GM18868 (cell line): Measurements from ENCODE around the gene FLNB.
"Not testable (repeated sequence)": the region's sequence is repeated elsewhere in the genome, so short reads cannot be mapped to it uniquely, and the experiment has no call there.

Experiments used
- ATAC-seq: cut with Tn5 transposase; IDR thresholded peaks from one replicate; pipeline ENCODE4 v1.9.1; 2021; ENCODE audit warnings: mild to moderate bottlenecking, moderate library complexity; ENCODE audit not compliant: unreplicated experiment

FLNB gene

GRCh38 chr3:58049143-58049785, 41.0 kb downstream of the FLNB start:
- no peak for ATAC-seq

DNA sequence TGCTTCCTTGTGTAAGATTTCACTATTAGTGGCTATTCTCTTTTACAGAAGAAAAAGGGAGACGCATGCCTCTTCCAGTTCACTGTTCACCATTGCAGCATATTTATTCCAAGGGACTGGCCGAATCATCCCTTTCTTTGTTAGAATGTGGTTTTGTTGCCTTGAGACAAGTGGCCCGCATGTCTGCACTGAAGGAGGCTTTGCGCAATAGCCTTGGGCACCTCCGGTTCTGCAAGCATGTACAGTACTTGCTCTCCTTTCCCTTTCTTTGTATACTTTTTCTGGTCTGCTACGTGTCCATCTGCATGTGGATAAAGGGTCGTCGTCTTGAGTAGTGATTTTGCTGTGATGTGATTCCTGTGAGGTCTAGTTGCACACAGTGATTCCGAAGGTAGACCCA, 43.0 kb downstream of the FLNB start:
- ATAC-seq: no peak

DNA sequence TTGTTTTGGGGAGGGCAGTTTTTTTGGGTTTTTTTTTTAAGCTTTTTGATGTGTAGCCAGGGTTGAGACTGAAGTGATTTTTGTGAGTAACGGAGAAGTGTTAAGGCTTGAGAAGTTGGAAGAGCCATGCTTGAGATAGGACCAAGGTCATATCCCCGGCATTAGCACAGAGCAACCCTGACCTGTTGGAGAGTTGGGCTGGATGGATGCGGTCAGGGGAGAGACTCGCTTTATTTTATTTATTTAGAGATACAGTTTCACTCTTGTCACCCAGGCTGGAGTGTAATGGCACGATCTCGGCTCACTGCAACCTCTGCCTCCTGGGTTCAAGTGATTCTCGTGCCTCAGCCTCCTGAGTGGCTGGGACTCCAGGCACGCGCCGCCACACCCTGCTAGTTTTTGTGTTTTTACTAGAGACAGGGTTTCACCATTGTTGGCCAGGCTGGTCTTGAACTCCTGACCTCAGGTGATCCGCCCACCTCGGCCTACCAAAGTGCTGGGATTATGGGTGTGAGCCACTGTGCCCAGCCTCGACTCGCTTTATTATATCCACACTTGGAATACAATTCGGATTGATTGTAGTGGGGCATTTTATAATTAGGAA, 43.5 kb downstream of the FLNB start:
- not testable (repeated sequence) for ATAC-seq

DNA sequence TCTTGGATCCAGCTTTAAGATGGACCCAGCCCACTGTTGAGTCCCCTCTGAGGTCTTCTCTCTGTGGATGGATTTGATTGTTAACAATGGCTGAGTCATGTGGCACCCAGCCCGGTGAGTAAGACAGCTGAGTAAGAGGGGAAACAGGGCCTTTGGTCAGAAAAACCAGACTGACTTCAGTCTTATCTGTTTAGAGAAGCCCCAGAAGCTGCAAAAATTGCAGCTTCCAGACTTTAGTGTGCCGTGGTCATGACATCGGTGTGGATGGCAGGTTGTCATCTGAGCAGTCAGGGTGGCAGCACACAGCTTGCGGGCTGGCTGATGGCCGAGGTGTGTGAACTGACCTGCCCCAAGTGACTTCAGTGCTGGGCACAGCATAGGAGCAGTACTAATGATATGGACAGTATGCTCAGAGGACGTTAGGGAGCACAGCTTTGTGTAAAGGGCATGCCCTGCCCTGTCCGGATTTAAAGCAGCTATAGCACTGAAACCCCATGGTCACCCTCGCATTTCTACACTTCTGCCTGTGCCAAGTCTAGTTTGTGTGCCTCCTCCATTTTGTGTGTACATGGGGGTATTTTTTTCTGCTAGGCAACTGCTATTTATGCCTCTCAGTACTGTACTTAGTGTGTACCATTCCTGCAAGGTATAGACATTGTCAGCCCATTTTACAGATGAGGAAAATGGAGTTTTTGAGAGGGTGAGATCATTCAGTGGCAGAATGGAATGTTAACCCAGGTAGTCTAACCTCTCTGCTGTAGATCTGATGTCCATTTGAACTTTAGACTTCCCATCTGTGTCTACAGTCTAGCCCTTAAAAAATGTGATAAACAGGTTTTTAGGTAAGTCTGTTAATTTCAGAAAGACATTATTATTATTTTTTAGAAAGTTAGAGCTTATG, 44.4 kb downstream of the FLNB start:
- ATAC-seq: peak; percentile 78

DNA sequence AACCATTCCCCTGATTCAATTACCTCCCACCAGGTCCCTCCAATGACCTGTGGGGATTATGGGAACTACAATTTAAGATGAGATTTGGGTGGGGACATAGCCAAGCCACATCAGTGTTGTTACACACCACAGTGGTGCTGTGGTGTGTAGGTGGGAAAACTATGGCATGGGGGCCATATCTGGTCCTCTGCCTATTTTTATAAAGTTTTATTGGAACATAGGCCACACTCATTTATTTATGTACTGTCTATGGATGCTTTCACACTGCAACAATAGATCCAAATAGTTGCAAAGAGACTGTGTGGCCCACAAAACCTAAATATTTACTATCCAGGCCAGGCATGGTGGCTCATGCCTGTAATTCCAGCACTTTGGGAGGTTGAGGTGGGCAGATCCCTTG, 46.4 kb downstream of the FLNB start:
- no peak for ATAC-seq

GRCh38 chr3:58055314-58055713, 47.1 kb downstream of the FLNB start:
- no peak for ATAC-seq

DNA sequence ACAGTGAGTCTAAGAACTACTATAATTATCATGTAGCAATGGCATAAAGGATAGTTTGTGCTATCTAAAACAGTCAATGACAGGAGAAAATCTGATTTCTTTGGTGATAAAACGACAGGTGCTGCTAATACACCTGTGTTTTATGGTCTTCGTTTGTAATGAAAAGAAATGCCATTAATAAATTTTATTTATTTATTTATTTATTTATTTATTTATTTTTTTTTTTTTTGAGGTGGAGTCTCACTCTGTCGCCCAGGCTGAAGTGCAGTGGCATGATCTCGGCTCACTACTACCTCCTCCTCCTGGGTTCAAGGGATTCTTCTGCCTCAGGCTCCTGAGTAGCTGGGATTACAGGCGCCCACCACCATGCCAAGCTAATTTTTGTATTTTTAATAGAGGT, 47.7 kb downstream of the FLNB start:
- ATAC-seq: not testable (repeated sequence)

DNA sequence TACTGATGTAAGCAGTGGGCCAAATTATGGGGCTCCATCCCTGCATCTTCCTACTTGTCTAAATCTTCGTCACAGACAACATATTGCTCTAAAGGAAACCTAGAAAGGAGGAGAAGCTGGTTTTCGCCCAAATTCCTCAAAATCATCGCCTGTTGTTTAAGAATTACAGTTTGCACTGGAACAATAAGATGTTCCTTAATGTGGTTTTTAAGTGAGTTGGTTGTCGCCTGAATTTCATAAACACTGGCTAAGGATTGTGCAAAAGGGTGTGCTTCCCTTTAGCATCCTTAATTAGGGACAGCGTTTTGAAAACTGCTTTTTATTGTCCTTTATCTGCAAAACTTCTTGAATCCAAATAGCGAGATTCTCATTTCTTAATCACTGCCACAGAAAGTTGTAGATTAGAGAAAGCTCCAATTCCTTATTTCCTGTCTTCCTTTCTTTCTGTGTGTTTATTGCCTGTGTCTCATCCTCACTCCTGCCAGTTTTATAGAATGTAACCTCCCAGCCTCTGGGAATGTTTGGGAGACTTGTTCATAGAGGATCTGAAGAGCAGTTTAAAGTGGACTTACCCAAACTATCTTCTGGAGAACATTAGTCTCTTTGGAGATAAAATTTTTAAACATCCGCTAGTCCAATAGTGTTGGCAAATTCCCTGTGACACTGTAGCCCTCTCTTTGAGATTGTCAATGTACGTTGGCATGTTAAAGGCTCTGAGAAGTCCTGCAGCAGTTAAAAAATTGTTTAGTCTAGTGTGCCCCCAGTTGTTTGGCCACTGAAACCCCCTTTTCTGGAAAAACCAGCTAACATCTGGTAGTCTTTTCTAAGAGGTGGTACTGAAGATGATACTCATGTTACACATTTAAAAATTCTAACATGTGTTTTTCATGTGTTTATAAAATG, 50.4 kb downstream of the FLNB start:
- no peak for ATAC-seq

DNA sequence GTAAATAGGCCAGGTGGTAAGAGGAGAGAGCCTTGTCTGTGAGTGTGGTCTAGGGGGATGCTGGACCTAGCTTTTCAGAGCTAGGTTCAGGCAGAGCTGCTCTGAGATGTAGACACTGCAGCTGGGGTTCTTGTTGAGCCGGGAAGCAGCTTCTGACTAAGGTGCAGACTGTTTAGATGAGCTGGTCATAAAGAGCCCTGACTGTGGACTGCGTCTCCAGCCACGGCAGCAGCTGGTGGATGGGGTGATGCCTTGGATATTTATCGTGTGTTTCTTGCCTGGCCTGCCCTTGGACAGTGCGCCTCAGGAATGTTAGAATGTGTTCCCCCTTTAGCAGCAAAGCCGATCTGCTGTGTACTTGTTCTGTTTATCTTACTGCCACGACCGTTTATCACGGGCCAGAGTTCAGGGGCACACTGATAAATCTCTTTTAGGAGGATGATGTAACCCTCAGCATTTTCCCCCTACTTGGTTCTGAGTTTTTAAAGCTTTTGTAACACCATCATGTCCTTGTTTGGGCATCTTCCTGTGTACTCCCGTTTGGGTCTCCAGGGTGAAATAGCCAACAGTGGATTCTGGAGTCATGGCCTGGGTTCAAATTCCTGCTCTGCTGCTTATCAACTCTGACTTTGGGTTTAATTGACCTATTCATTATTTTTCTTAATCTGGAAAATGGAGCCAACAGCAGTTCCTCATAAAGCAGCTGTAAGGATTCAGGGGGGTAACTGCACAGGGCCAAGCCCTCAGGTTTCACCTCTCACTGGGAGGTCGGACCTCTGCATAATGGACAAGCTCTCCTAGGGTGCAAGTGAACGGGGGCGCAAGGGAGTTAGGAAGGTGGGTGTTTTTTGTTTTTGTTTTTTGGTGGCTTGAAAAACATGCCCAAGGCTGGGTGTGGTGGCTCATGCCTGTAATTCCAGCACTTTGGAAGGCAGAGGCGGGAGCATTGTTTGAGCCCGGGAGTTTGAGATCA, 51.4 kb downstream of the FLNB start:
- ATAC-seq: no peak

DNA sequence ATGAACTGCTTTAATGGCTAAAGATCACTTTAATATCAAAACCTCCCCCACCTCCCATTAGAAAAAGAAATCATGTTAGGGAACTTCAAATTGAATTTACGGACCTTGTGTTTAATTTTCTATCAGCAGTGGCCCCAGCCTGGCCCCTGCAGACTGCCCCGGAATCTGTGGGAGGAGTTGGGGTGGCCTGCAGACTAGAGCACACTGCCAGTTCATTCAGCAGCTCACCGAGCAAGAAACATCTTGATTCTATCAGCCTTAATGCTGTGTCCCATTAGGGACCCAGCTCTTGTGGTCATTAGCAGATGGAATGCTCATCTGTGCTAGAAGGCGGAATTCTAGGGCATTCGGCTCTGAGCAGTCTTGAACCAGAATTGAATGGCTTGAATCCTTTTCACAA, 54.2 kb downstream of the FLNB start:
- ATAC-seq: no peak

DNA sequence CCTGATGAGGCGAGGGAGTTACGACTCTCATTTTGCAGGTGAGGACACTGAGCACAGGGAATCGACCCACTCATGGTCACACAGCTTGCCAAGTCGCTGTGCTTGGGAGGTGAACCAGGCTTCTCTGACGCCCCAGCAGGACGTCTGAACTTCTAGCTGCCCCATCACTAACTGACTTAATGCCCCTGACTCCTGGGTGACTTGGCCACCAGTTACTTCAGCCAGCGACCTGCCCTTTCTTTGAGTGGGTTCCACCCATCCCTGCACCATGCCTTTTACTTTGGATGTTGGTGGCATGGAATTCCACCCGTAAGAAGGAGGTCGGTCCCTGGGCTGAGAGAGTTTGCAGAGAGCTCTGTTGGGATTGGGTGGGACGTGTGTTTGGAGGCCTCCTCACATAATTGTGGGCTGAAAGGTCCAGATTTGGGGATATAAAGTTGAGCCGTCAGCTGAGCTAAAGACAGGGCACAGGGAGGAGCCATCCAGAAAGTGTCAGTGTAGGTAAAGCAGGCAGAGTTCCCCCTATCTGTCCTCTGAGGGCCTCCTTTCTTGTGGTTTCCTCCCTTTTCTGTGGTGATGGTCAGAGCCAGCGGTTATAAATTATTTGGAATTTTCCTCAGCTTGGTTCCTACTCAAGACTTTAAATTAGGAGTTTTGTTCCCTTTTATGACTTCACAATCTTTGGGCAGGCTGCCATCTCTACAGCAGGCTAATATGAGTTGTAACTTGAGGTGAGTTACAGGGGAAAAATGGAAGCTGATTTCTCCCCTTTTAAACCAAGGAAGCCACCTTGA, 55.0 kb downstream of the FLNB start:
- no peak for ATAC-seq

DNA sequence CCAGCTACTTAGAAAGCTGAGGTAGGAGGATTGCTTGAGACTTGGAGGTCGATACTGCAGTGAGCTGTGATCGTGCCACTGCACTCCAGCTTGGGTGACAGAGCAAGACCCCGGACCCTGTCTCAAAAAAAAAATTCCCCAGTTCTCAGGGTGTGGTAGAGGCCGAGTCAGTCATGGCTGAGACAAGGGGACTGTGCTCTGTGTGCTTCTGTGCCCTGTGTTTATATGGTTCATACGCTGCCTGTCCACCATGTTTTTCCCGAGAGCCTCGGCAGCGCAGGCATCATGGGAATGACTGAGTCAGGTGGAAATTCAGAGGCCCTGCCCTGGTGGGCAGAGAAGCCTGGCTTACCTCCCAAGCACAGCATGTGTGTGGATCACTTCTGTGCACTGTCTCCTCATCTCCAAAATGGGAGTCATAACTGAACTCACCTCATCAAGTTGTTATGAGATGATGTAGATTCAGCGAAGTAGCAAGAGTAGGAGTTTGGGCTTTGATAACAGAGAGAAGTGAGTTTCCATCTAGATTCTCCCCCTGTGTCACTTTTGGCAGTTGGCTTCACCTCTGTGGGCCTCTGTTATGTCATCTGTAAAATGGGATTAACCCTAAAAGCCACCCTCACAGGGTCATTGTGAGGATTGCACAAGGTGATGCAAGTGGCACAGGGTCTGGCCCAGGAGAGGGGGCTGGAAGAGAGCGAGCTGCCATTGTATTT, 56.9 kb downstream of the FLNB start:
- ATAC-seq: no peak

DNA sequence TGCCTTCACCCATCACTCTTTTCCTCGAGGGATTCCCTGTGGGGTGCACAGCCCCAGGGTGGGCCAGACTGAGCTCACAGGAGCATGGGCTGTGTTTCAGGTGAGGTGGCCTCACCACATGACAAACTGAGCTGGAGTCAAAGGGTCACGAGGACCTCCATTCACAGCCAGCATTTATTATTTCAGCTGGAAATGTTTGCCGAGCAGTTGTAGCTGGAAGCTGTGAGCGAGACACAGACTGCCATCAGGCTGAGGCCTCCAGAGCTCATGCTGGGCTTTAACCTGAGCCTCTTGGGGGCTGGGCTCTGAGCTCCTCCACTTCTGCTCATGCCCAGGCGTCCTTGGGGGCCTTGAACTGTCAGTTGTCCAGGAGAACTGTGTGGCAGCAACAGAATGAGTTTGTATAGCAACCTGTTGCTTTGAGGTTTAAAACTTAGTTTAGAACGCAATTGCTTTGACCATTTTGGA, 57.5 kb downstream of the FLNB start:
- no peak for ATAC-seq

DNA sequence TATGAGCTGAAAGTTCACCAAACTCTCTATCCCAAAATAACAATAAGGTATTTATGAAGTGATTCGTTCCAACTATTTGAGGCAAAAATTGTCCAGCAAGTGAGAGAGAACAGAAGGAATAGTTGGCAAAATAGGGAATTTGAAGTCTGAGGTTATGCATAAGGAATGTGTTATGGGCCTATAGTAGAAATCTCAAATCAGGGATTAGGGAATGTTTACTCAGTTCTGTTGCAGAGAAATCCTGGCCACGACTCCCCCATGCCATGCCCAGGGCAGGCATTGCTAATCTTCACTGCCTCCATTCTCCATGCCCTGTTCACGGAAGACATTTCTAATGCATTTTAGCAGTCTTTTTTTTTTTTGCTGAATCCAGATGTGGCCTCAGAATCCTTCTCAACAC, 58.6 kb downstream of the FLNB start:
- ATAC-seq: no peak

DNA sequence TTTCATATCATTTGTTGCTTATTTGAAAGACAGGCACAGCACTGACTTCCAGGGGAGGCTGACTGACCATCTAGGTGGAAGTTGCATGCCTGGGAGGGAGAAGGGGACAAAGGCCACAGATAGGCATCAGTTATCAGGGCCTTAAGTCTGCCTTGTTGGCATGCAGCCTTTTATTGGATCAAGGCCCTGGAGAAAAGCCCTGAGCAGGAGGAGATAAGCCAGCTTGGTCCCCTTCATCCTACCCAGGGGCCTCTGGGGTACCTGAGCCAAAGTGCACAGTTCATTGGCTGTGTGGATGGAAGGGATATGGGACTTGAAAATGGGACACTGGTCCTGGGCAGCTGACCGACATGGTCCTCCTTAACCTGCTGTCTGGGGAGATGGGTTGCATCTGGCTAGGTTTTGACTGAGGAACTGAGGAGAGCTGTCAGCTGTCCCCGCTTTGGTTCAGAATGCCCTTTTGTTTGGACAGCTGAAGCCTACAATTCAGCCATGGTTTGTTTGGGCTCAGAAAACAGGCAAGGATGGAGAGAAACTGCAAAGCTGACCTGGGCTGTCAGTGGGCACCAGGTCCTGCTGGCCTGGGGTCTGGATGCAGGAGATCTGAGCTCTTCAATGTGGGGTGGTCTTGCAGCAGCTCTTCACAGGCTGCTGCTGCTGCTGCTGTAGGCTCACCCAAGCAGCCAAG, 60.0 kb downstream of the FLNB start:
- no peak for ATAC-seq

DNA sequence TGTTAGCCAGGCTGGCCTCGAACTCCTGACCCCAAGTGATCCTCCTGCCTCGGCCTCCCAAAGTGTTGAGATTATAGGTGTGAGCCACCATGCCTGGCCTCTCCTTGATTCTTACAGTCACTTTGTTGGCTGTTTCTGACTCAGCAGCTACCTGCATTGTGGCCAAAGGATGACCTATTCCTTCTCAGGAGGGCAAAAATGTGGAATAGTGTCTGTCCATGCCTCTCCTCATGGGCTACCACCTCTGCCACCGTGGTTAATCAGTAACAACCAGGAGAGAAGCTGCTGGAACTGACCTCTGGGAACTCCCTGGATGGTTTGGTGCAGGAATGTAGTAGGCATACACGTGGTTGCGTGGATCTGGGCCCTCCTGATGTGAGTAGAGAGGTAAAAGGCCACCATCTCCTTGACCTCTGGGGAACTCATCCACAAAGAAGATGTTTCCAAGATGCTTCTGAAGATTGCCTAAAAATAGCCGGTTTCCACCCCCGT, 63.3 kb downstream of the FLNB start:
- no peak for ATAC-seq

- ATAC-seq: no peak
These were observed 64.0 kb downstream of the FLNB start for GRCh38 chr3:58072052-58072762.
